Prostate gland (tissue), 2 donors: Measurements from ENCODE around the gene PDE6C. TPM values are rescaled to one million over a fixed set of nuclear protein-coding genes. Genes with fewer than 3 reads are reported as not detected.

Source experiments
- DNase-seq: peaks from one replicate; pipeline ENCODE4 v3.0.0-alpha.2; 2019; ENCODE audit warnings: low spot score
- H3K27ac ChIP-seq, 2 donors: fragments of 200-600 bp; sonication (generic); 2 replicates each; pipeline ENCODE4 v1.5.1; 2017 to 2019
- H3K27me3 ChIP-seq: fragments of 200-600 bp; sonication (generic); replicated peaks from 2 replicates; pipeline ENCODE4 v1.5.1; 2019; ENCODE audit not compliant: insufficient read depth
- H3K36me3 ChIP-seq, 2 donors: fragments of 200-600 bp; sonication (generic); 1 replicate in 1 of 2; 2 replicates in 1 of 2; pipeline versions ENCODE4 v1.5.1 to v1.8.1; 2017 to 2019
- H3K4me1 ChIP-seq: fragments of 200-600 bp; sonication (generic); replicated peaks from 2 replicates; pipeline ENCODE4 v1.5.1; 2019
- H3K4me3 ChIP-seq, 2 donors: fragments of 200-600 bp; sonication (generic); 2 replicates each; pipeline ENCODE4 v1.5.1; 2017 to 2019
- H3K9me3 ChIP-seq: fragments of 200-600 bp; sonication (generic); 2 replicates; pipeline ENCODE4 v1.5.1; 2017
- CTCF ChIP-seq, 4 experiments: fragments of 200-600 bp in 2 of 4; fragments of 450-650 bp in 2 of 4; sonication (generic) in 2 of 4; IDR thresholded peaks; 1 replicate in 3 of 4; 2 replicates in 1 of 4; pipeline ENCODE4 v1.5.1; 2016 to 2019; ENCODE audit warnings: antibody characterized with exemption in 4 of 4, mild to moderate bottlenecking in 2 of 4, moderate library complexity in 2 of 4
- POLR2A ChIP-seq: fragments of 450-650 bp; IDR thresholded peaks from one replicate; pipeline ENCODE4 v1.6.1; 2016; ENCODE audit warnings: antibody characterized with exemption, mild to moderate bottlenecking
- POLR2AphosphoS5 ChIP-seq: sonication (generic); formaldehyde crosslinking; IDR thresholded peaks from one replicate; pipeline ENCODE4 v1.6.1; 2017; ENCODE audit warnings: antibody characterized with exemption
- WGBS: methylation state at CpG from one replicate; pipeline ENCODE4 v1.1.5; 2018; 5-methylcytosine and 5-hydroxymethylcytosine counted together
- intact Hi-C: fragments of 100-400 bp; cut with DNase I; formaldehyde crosslinking; loops from one replicate; pipeline ENCODE4 v1.14.2; 2022
- total RNA-seq, 2 donors: library from RNA; depleted of rRNA; stranded (reverse); fragments of >200 nt; gene quantifications; one replicate each; pipeline ENCODE4 v1.1.0, GENCODE V29; 2016

Gene PDE6C
- total RNA-seq, 2 donors from 2014 or later, result not detected

- no peak for DNase-seq
- Histone ChIP-seq H3K9me3 (no peaks in the 10 kb centered on the region), H3K27ac (no peak overlapping the region), H3K4me3 (no peak overlapping the region), H3K27me3 (no peaks in the 10 kb centered on the region), H3K4me1 (no peaks in the 10 kb centered on the region), H3K36me3 (no peaks in the 10 kb centered on the region)
- 66% methylated on average over 7 of the region's 7 CpGs for WGBS
- TF ChIP-seq POLR2A (no peak), CTCF (IDR thresholded peaks at IDR 0.05) (no peak), POLR2AphosphoS5 (no peak)
- intact Hi-C loops, result no loop called here
These were observed 17.4 kb downstream of the PDE6C start for GRCh38 chr10:93629647-93630305.

GRCh38 chr10:93630625-93631557 lies 18.6 kb downstream of the PDE6C start:
- WGBS, result 72% methylated on average over 15 of the region's 15 CpGs
- Histone ChIP-seq H3K27ac (no peak overlapping the region), H3K36me3 (no peaks in the 10 kb centered on the region), H3K4me3 (no peak overlapping the region), H3K4me1 (no peaks in the 10 kb centered on the region), H3K27me3 (no peaks in the 10 kb centered on the region), H3K9me3 (no peaks in the 10 kb centered on the region)
- TF ChIP-seq POLR2AphosphoS5 (no peak), POLR2A (no peak), CTCF (IDR thresholded peaks at IDR 0.05) (no peak)
- intact Hi-C loops, result no loop called here
- DNase-seq, result no peak

- WGBS, result 83% methylated on average over 7 of the region's 7 CpGs
These were observed 27.5 kb downstream of the PDE6C start for GRCh38 chr10:93639791-93640190.

GRCh38 chr10:93652857-93653256 lies 40.5 kb downstream of the PDE6C start:
- WGBS, result 91% methylated on average over 1 of the region's 1 CpG
- no peak for DNase-seq
- no peaks in the 10 kb centered on the region for H3K4me1 ChIP-seq
- H3K27ac ChIP-seq, result no peak overlapping the region
- TF ChIP-seq POLR2AphosphoS5, result no peak
- TF ChIP-seq POLR2A, result no peak
- no peak for TF ChIP-seq CTCF (IDR thresholded peaks at IDR 0.05)
- no peaks in the 10 kb centered on the region for H3K27me3 ChIP-seq
- no peaks in the 10 kb centered on the region for H3K9me3 ChIP-seq
- intact Hi-C loops, result no loop called here
- H3K36me3 ChIP-seq, result no peaks in the 10 kb centered on the region
- no peak overlapping the region for H3K4me3 ChIP-seq

More at GRCh38 chr10:93639791-93640190, 27.5 kb downstream of the PDE6C start:
- no peaks in the 10 kb centered on the region for H3K9me3 ChIP-seq
- intact Hi-C loops, result no loop called here
- H3K27me3 ChIP-seq, result no peaks in the 10 kb centered on the region
- no peak overlapping the region for H3K27ac ChIP-seq
- no peak overlapping the region for H3K4me3 ChIP-seq
- H3K4me1 ChIP-seq, result no peaks in the 10 kb centered on the region
- no peaks in the 10 kb centered on the region for H3K36me3 ChIP-seq
- no peak for TF ChIP-seq POLR2A
- TF ChIP-seq CTCF (IDR thresholded peaks at IDR 0.05), result no peak
- TF ChIP-seq POLR2AphosphoS5, result no peak
- DNase-seq, result no peak
